ENCODE measurements around the gene B3GALT5. TPM values are rescaled to one million over a fixed set of nuclear protein-coding genes. Genes with fewer than 3 reads are reported as not detected.

B3GALT5 gene
- polyA plus RNA-seq, 2 of the 4 experiments (the other 2 are of a cell fraction): 0.39 to 0.52 TPM

DNA sequence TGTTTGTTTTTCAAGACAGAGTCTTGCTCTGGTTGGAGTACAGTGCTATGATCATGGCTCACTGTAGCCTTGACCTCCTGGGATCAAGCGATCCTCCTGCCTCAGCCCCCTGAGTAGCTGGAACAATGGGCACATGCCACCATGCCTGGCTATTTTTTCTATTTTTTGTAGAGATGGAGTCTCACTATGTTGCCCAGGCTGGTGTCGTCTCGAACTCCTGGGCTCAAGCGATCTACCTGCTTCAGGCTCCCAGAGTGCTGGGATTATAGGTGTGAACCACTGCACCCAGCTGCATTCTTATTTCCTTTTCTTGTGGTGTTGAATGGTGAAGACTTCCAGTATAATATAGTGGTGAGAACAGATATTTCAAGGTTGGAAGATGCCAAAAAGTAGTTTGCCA, 28.0 kb downstream of the B3GALT5 start:
- ATAC-seq (no peak), DNase-seq (ENCODE audit: low read depth in 1 of 2, low spot score in 1 of 2) (no peak), FAIRE-seq (no peak)
- CTCF ChIA-PET: interaction anchor here (1.0 kb wide), 1 partner anchor 122 kb away, joined by 3 read pairs; no protein-coding TSS in a partner anchor
- POLR2A ChIA-PET: no interaction called here
- Histone ChIP-seq H3K9me3 (no peaks in the 10 kb centered on the region), H3K4me3 (no peak overlapping the region), H3K4me2 (no peak overlapping the region), H3K4me1 (peaks cover 34% of the 10 kb centered on the region), H3K27ac (0 out of 6 replicates have a peak overlapping the region, but pooled peaks of 1 of the 2 experiments have one; percentile 13)
- 91% methylated on average over 4 of the region's 4 CpGs for WGBS (ENCODE audit: missing lambda C conversion rate)
- TF ChIP-seq, protein P1, sequence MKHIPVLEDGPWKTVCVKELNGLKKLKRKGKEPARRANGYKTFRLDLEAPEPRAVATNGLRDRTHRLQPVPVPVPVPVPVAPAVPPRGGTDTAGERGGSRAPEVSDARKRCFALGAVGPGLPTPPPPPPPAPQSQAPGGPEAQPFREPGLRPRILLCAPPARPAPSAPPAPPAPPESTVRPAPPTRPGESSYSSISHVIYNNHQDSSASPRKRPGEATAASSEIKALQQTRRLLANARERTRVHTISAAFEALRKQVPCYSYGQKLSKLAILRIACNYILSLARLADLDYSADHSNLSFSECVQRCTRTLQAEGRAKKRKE (CRISPR knock-in tag; IDR thresholded peaks at IDR 0.05; ENCODE audit: low read depth): no peak
- TF ChIP-seq KDM1A (IDR thresholded peaks at IDR 0.05; ENCODE audit: low read depth) (no peak), CHD2 (IDR thresholded peaks at IDR 0.05; ENCODE audit: low read length, partially characterized antibody) (no peak), CBX8 (IDR thresholded peaks at IDR 0.05) (no peak), ESRRA (IDR thresholded peaks at IDR 0.05; ENCODE audit: borderline replicate concordance, low read length) (no peak), HOXB13 (CRISPR knock-in tag; IDR thresholded peaks at IDR 0.05; ENCODE audit: low read depth) (no peak), KDM5A (IDR thresholded peaks at IDR 0.05) (no peak), BHLHE40 (IDR thresholded peaks at IDR 0.05; ENCODE audit: low read depth, low read length) (no peak), EP300 (IDR thresholded peaks at IDR 0.05) (no peak), TFCP2L1 (CRISPR knock-in tag; IDR thresholded peaks at IDR 0.05) (no peak), NPAS2 (CRISPR knock-in tag; IDR thresholded peaks at IDR 0.05; ENCODE audit: borderline replicate concordance) (no peak), NR3C1 (IDR thresholded peaks at IDR 0.05) (no peak), JUNB (IDR thresholded peaks at IDR 0.05) (no peak), TP53 (CRISPR knock-in tag; IDR thresholded peaks at IDR 0.05) (no peak), FOSB (CRISPR knock-in tag; IDR thresholded peaks at IDR 0.05) (no peak), MAZ (IDR thresholded peaks at IDR 0.05; ENCODE audit: borderline replicate concordance, low read depth, low read length) (no peak)
- TF ChIP-seq, protein P2, sequence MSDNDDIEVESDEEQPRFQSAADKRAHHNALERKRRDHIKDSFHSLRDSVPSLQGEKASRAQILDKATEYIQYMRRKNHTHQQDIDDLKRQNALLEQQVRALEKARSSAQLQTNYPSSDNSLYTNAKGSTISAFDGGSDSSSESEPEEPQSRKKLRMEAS (IDR thresholded peaks at IDR 0.05): no peak
- TF ChIP-seq, protein P3, sequence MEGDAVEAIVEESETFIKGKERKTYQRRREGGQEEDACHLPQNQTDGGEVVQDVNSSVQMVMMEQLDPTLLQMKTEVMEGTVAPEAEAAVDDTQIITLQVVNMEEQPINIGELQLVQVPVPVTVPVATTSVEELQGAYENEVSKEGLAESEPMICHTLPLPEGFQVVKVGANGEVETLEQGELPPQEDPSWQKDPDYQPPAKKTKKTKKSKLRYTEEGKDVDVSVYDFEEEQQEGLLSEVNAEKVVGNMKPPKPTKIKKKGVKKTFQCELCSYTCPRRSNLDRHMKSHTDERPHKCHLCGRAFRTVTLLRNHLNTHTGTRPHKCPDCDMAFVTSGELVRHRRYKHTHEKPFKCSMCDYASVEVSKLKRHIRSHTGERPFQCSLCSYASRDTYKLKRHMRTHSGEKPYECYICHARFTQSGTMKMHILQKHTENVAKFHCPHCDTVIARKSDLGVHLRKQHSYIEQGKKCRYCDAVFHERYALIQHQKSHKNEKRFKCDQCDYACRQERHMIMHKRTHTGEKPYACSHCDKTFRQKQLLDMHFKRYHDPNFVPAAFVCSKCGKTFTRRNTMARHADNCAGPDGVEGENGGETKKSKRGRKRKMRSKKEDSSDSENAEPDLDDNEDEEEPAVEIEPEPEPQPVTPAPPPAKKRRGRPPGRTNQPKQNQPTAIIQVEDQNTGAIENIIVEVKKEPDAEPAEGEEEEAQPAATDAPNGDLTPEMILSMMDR (IDR thresholded peaks at IDR 0.05): no peak
- TF ChIP-seq, protein P4, sequence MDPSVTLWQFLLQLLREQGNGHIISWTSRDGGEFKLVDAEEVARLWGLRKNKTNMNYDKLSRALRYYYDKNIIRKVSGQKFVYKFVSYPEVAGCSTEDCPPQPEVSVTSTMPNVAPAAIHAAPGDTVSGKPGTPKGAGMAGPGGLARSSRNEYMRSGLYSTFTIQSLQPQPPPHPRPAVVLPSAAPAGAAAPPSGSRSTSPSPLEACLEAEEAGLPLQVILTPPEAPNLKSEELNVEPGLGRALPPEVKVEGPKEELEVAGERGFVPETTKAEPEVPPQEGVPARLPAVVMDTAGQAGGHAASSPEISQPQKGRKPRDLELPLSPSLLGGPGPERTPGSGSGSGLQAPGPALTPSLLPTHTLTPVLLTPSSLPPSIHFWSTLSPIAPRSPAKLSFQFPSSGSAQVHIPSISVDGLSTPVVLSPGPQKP (IDR thresholded peaks at IDR 0.05; ENCODE audit: low read depth, low read length): no peak

DNA sequence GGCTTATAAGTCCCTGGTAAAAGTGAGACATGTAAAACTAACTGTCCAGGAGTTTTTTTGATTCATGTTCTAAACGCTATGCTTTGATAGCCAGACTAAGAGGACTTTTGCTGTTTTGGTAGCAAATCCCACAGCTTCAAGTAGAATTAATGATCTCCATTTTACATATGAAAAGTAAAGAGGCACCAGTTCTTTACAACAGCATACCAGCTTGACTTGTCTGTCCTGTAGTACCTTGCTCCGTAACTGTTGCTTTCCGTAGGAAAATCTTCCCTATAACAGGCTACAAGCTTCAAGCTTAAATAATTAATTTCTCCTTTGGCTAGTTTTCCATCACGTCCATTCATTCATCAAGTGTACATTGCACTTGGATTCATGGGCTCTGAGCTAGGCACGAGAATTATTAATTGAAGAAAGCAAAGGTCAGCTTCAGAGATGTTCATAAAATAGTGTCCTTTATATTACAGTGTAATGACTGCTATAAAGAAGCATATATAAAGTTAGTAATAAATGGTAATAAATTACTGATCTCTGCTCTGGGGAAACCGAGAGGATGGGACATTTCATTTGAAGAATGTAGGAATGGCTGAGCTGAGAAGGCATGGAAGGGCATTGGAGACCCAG, 29.2 kb downstream of the B3GALT5 start:
- no peaks in the 10 kb centered on the region for H3K9me3 ChIP-seq
- peak overlapping the region; percentile 22; the same call in 1 of the 3 replicates for H3K4me2 ChIP-seq
- CTCF ChIA-PET: no interaction called here
- no peak for ATAC-seq
- no peak for DNase-seq (ENCODE audit: low read depth in 1 of 2, low spot score in 1 of 2)
- peaks cover 34% of the 10 kb centered on the region for H3K4me1 ChIP-seq
- no peak overlapping the region for H3K27ac ChIP-seq
- FAIRE-seq: no peak
- H3K4me3 ChIP-seq: no peak overlapping the region
- 67% methylated on average over 6 of the region's 6 CpGs for WGBS (ENCODE audit: missing lambda C conversion rate)
- TF ChIP-seq GATA3 (IDR thresholded peaks at IDR 0.05; ENCODE audit: borderline replicate concordance): no peak
- TF ChIP-seq, protein P5, sequence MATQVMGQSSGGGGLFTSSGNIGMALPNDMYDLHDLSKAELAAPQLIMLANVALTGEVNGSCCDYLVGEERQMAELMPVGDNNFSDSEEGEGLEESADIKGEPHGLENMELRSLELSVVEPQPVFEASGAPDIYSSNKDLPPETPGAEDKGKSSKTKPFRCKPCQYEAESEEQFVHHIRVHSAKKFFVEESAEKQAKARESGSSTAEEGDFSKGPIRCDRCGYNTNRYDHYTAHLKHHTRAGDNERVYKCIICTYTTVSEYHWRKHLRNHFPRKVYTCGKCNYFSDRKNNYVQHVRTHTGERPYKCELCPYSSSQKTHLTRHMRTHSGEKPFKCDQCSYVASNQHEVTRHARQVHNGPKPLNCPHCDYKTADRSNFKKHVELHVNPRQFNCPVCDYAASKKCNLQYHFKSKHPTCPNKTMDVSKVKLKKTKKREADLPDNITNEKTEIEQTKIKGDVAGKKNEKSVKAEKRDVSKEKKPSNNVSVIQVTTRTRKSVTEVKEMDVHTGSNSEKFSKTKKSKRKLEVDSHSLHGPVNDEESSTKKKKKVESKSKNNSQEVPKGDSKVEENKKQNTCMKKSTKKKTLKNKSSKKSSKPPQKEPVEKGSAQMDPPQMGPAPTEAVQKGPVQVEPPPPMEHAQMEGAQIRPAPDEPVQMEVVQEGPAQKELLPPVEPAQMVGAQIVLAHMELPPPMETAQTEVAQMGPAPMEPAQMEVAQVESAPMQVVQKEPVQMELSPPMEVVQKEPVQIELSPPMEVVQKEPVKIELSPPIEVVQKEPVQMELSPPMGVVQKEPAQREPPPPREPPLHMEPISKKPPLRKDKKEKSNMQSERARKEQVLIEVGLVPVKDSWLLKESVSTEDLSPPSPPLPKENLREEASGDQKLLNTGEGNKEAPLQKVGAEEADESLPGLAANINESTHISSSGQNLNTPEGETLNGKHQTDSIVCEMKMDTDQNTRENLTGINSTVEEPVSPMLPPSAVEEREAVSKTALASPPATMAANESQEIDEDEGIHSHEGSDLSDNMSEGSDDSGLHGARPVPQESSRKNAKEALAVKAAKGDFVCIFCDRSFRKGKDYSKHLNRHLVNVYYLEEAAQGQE (IDR thresholded peaks at IDR 0.05): no peak
- TF ChIP-seq NPAS2 (CRISPR knock-in tag; IDR thresholded peaks at IDR 0.05; ENCODE audit: borderline replicate concordance): no peak
- TF ChIP-seq EHF (CRISPR knock-in tag; IDR thresholded peaks at IDR 0.05): no peak
- TF ChIP-seq HEYL (CRISPR knock-in tag; IDR thresholded peaks at IDR 0.05): no peak
- TF ChIP-seq ZC3H11A (IDR thresholded peaks at IDR 0.05): no peak
- no peak for TF ChIP-seq RCOR1 (IDR thresholded peaks at IDR 0.05; ENCODE audit: low read depth, low read length)
- TF ChIP-seq, protein P6, sequence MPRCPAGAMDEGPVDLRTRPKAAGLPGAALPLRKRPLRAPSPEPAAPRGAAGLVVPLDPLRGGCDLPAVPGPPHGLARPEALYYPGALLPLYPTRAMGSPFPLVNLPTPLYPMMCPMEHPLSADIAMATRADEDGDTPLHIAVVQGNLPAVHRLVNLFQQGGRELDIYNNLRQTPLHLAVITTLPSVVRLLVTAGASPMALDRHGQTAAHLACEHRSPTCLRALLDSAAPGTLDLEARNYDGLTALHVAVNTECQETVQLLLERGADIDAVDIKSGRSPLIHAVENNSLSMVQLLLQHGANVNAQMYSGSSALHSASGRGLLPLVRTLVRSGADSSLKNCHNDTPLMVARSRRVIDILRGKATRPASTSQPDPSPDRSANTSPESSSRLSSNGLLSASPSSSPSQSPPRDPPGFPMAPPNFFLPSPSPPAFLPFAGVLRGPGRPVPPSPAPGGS (IDR thresholded peaks at IDR 0.05): no peak
- TF ChIP-seq CHD4 (IDR thresholded peaks at IDR 0.05; ENCODE audit: borderline replicate concordance): no peak
- no peak for TF ChIP-seq KDM1A (IDR thresholded peaks at IDR 0.05; ENCODE audit: low read depth)
- POLR2A ChIA-PET: no interaction called here
